IMR-90 (cell line): Measurements from ENCODE around the gene IL11. TPM values are rescaled to one million over a fixed set of nuclear protein-coding genes. Genes with fewer than 3 reads are reported as not detected.
A peak's percentile ranks its signal among the peaks of the same experiment; 100 is the strongest.

Experiments used
- ATAC-seq: fragments of 200-7000 bp; cut with Tn5 transposase; 2 replicates; pipeline ENCODE4 v1.9.1; 2020; ENCODE audit warnings: low read depth, mild to moderate bottlenecking, moderate library complexity
- BruUV-seq: library from RNA; stranded (reverse); fragments of 400-500 nt; replicated peaks from 2 replicates; lab custom pipeline; 2021; lab: Mats Ljungman, UMichigan
- CTCF ChIA-PET: fragments of 300-600 bp; formaldehyde crosslinking; extraction: SDS; loops from one replicate; lab custom pipeline; 2021; ENCODE audit warnings: antibody characterized with exemption; lab: Yijun Ruan, JAX
- POLR2A ChIA-PET: fragments of 300-600 bp; sonication (Branson Sonifier 250); formaldehyde crosslinking; loops from one replicate; lab custom pipeline; 2022; ENCODE audit warnings: antibody characterized with exemption; ENCODE audit not compliant: unreplicated experiment; lab: Charles Lee
- DNase-seq: peaks from one replicate; pipeline ENCODE4 v3.0.0; 2013
- H2AFZ ChIP-seq: replicated peaks from 2 replicates; pipeline ENCODE3; 2013; ENCODE audit warnings: low read length, mild to moderate bottlenecking; ENCODE audit not compliant: poor library complexity
- H2AK5ac ChIP-seq: 2 replicates; pipeline ENCODE4 v1.6.1; 2013; ENCODE audit warnings: low read depth, low read length, inconsistent platforms
- H2AK9ac ChIP-seq: replicated peaks from 2 replicates; pipeline ENCODE3; 2013; ENCODE audit warnings: mild to moderate bottlenecking, low read depth, low read length, moderate library complexity; ENCODE audit not compliant: poor library complexity
- H2BK120ac ChIP-seq: 2 replicates; pipeline ENCODE4 v1.6.1; 2013; ENCODE audit warnings: low read depth, low read length, inconsistent platforms
- H2BK15ac ChIP-seq: 3 replicates; pipeline ENCODE4 v1.6.1; 2013; ENCODE audit warnings: low read depth, low read length, inconsistent platforms
- H2BK20ac ChIP-seq: 2 replicates; pipeline ENCODE4 v1.6.1; 2013; ENCODE audit warnings: low read depth, mild to moderate bottlenecking, inconsistent platforms, low read length, moderate library complexity
- H2BK5ac ChIP-seq: 2 replicates; pipeline ENCODE4 v1.6.1; 2013; ENCODE audit warnings: mild to moderate bottlenecking, low read depth, low read length, inconsistent platforms; ENCODE audit not compliant: poor library complexity, severe bottlenecking
- H3K14ac ChIP-seq: replicated peaks from 2 replicates; pipeline ENCODE4 v1.6.1; 2013; ENCODE audit warnings: low read depth, low read length, inconsistent platforms
- H3K18ac ChIP-seq: 2 replicates; pipeline ENCODE4 v1.6.1; 2013; ENCODE audit warnings: low read depth, low read length, control low read depth
- H3K23ac ChIP-seq: 2 replicates; pipeline ENCODE4 v1.6.1; 2013; ENCODE audit warnings: low read depth, low read length, inconsistent platforms
- H3K27ac ChIP-seq: 2 replicates; pipeline ENCODE4 v1.5.1; 2013; ENCODE audit warnings: mild to moderate bottlenecking, control low read depth, low read length; ENCODE audit not compliant: insufficient read depth
- H3K27me3 ChIP-seq: 2 replicates; pipeline ENCODE4 v1.6.1; 2013; ENCODE audit warnings: low read length; ENCODE audit not compliant: control insufficient read depth, insufficient read depth
- H3K36me3 ChIP-seq: 2 replicates; pipeline ENCODE4 v1.6.1; 2013; ENCODE audit warnings: low read length, mixed read lengths; ENCODE audit not compliant: control insufficient read depth, insufficient read depth
- H3K4ac ChIP-seq: 2 replicates; pipeline ENCODE4 v1.6.1; 2013; ENCODE audit warnings: low read depth, low read length, inconsistent platforms
- H3K4me1 ChIP-seq: 2 replicates; pipeline ENCODE4 v1.6.1; 2013; ENCODE audit warnings: low read length, mixed read lengths; ENCODE audit not compliant: control insufficient read depth, insufficient read depth
- H3K4me2 ChIP-seq: 2 replicates; pipeline ENCODE4 v1.6.1; 2013; ENCODE audit warnings: low read depth, mild to moderate bottlenecking, control low read depth, low read length, moderate library complexity
- H3K4me3 ChIP-seq: 2 replicates; pipeline ENCODE4 v1.5.1; 2013; ENCODE audit warnings: low read depth, mild to moderate bottlenecking, control low read depth, low read length, moderate library complexity; ENCODE audit not compliant: insufficient read depth
- H3K56ac ChIP-seq: 2 replicates; pipeline ENCODE4 v1.6.1; 2013; ENCODE audit warnings: low read length, inconsistent platforms; ENCODE audit not compliant: insufficient read depth; ENCODE audit errors: extremely low read depth
- H3K79me1 ChIP-seq, 2 experiments: 2 replicates each; pipeline ENCODE4 v1.6.1; 2013; ENCODE audit warnings: low read length in 2 of 2, inconsistent platforms in 1 of 2, low read depth in 1 of 2
- H3K9ac ChIP-seq: 2 replicates; pipeline ENCODE4 v1.6.1; 2013; ENCODE audit warnings: low read depth, low read length, control low read depth
- H3K9me1 ChIP-seq: 2 replicates; pipeline ENCODE4 v1.6.1; 2013; ENCODE audit warnings: low read length, inconsistent platforms; ENCODE audit not compliant: insufficient read depth
- H3K9me3 ChIP-seq: 2 replicates; pipeline ENCODE4 v1.6.1; 2013; ENCODE audit warnings: low read length; ENCODE audit not compliant: control insufficient read depth, insufficient read depth
- H4K20me1 ChIP-seq: 2 replicates; pipeline ENCODE4 v1.6.1; 2013; ENCODE audit warnings: low read length, inconsistent platforms; ENCODE audit not compliant: insufficient read depth
- H4K5ac ChIP-seq: 2 replicates; pipeline ENCODE4 v1.6.1; 2013; ENCODE audit warnings: mild to moderate bottlenecking, low read depth, low read length, control low read depth
- H4K8ac ChIP-seq, 2 experiments: 2 replicates each; pipeline ENCODE4 v1.6.1; 2013; ENCODE audit warnings: low read depth in 2 of 2, low read length in 2 of 2, control low read depth in 1 of 2, inconsistent platforms in 1 of 2
- H4K91ac ChIP-seq: 2 replicates; pipeline ENCODE4 v1.6.1; 2013; ENCODE audit warnings: low read depth, low read length, inconsistent platforms; ENCODE audit not compliant: insufficient read depth
- BHLHE40 ChIP-seq: fragments of 150-350 bp; IDR thresholded peaks from 2 replicates; pipeline ENCODE4 v1.6.1; 2016; ENCODE audit warnings: mild to moderate bottlenecking, low read depth, low read length
- CEBPB ChIP-seq: IDR thresholded peaks from 2 replicates; pipeline ENCODE4 v1.6.1; 2012; ENCODE audit warnings: low read depth, low read length, improper control_type of control experiment
- CHD1 ChIP-seq: IDR thresholded peaks from 2 replicates; pipeline ENCODE4 v1.6.1; 2012; ENCODE audit warnings: low read depth, low read length, improper control_type of control experiment
- FOS ChIP-seq: fragments of 150-350 bp; IDR thresholded peaks from 2 replicates; pipeline ENCODE4 v1.6.1; 2016; ENCODE audit warnings: low read depth, low read length
- MAFK ChIP-seq: IDR thresholded peaks from 2 replicates; pipeline ENCODE4 v1.6.1; 2012; ENCODE audit warnings: low read depth, low read length, improper control_type of control experiment
- MAZ ChIP-seq: IDR thresholded peaks from 2 replicates; pipeline ENCODE4 v1.6.1; 2012; ENCODE audit warnings: low read depth, mild to moderate bottlenecking, low read length, improper control_type of control experiment, moderate library complexity, borderline replicate concordance
- MXI1 ChIP-seq: IDR thresholded peaks from 2 replicates; pipeline ENCODE4 v1.6.1; 2012; ENCODE audit warnings: low read depth, mild to moderate bottlenecking, low read length, moderate library complexity, borderline replicate concordance
- NFE2L2 ChIP-seq: fragments of 150-350 bp; IDR thresholded peaks from 2 replicates; pipeline ENCODE4 v1.6.1; 2016; ENCODE audit warnings: low read depth, mild to moderate bottlenecking, low read length
- POLR2A ChIP-seq: IDR thresholded peaks from 2 replicates; pipeline ENCODE4 v1.6.1; 2012; ENCODE audit warnings: mild to moderate bottlenecking, low read depth, low read length
- RAD21 ChIP-seq: IDR thresholded peaks from 2 replicates; pipeline ENCODE4 v1.6.1; 2012; ENCODE audit warnings: low read length, improper control_type of control experiment
- RCOR1 ChIP-seq: IDR thresholded peaks from 2 replicates; pipeline ENCODE4 v1.6.1; 2012; ENCODE audit warnings: mild to moderate bottlenecking, low read length, improper control_type of control experiment; ENCODE audit not compliant: insufficient replicate concordance
- RFX5 ChIP-seq: IDR thresholded peaks from 2 replicates; pipeline ENCODE4 v1.8.0; 2012; ENCODE audit warnings: low read depth, mild to moderate bottlenecking, low read length, moderate library complexity
- SMC3 ChIP-seq: fragments of 150-350 bp; IDR thresholded peaks from 2 replicates; pipeline ENCODE4 v1.6.1; 2016; ENCODE audit warnings: low read depth, mild to moderate bottlenecking, antibody characterized with exemption, low read length, moderate library complexity
- WGBS, 2 experiments: methylation state at CpG; one replicate each; pipeline versions ENCODE4 v1.1.5 to v1.1.7; 2013; ENCODE audit warnings: missing lambda C conversion rate in 2 of 2; ENCODE audit not compliant: insufficient read length in 1 of 2; ENCODE audit errors: extremely low coverage in 2 of 2; 5-methylcytosine and 5-hydroxymethylcytosine counted together
- dilution Hi-C: fragments of 300-500 bp; cut with HindIII; formaldehyde crosslinking; loops from one replicate; pipeline ENCODE4 v1.14.3; 2018; ENCODE audit warnings: low sequenced_read_pairs; ENCODE audit not compliant: unreplicated experiment
- in situ Hi-C: fragments of 300-500 bp; cut with MboI; formaldehyde crosslinking; loops from 3 replicates; pipeline ENCODE4 v1.14.3; 2019; ENCODE audit warnings: low sequenced_read_pairs, inconsistent platforms, mixed read lengths
- intact Hi-C: fragments of 100-400 bp; cut with micrococcal nuclease; formaldehyde crosslinking; loops from 2 replicates; pipeline ENCODE4 v1.10.0; 2022
- polyA plus RNA-seq, 3 experiments: library from polyadenylated mRNA; depleted of rRNA; stranded (reverse); fragments of >200 nt; gene quantifications; 2 replicates each; pipeline ENCODE4 v1.2.3, GENCODE V29; 2012; ENCODE audit warnings: low replicate concordance in 1 of 3
- total RNA-seq: library from RNA; depleted of rRNA; stranded (reverse); fragments of >200 nt; gene quantifications from 2 replicates; pipeline ENCODE4 v1.2.3, GENCODE V29; 2012
- TF ChIP-seq, protein P1 (sequence below): fragments of 150-350 bp; IDR thresholded peaks from 2 replicates; pipeline ENCODE4 v1.6.1; 2016; ENCODE audit warnings: low read depth, mild to moderate bottlenecking, low read length, moderate library complexity, borderline replicate concordance
- TF ChIP-seq, protein P2 (sequence below): conservative IDR thresholded peaks from 2 replicates; pipeline ENCODE4 v1.5.1; 2012; ENCODE audit warnings: mild to moderate bottlenecking, low read depth, low read length, improper control_type of control experiment
- TF ChIP-seq, protein P3 (sequence below): fragments of 150-350 bp; IDR thresholded peaks from 2 replicates; pipeline ENCODE4 v1.6.1; 2017; ENCODE audit warnings: mild to moderate bottlenecking, antibody characterized with exemption, low read length, low read depth

The IL11 gene
- total and polyA plus RNA-seq, 2 of the 4 experiments (the other 2 are of a cell fraction) = 14.3 to 33.6 TPM

DNA sequence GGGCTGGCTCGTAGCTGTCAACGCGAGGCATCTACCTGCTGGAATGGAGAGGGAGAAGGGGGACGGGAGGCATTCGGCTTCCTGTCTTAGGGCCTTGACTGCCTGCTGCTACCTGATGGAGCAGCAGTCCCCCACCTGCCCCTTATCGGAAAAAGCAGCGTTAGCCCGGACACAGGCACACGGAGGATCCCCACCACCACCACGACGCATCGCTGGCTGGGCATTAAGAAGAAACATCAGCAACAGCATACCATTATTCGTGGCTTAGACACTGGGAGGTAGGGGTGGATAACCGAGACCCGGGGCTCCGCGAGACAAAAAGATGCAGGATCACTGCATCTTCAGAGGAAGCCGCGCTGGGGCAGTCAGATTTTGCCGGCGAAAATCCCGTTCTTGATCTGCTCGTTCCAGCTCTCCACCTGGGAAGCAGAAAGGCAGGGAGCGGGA, 16.9 kb downstream of the IL11 start:
- Histone ChIP-seq H3K27me3 (peaks cover 43% of the 10 kb centered on the region), H2BK5ac (no peak overlapping the region), H3K14ac (no peak overlapping the region), H3K36me3 (no peaks in the 10 kb centered on the region), H2BK15ac (no peak overlapping the region), H2BK20ac (no peak overlapping the region), H4K8ac (no peak overlapping the region), H2AFZ (peak overlapping the region; percentile 93), H2BK120ac (no peak overlapping the region), H3K27ac (no peak overlapping the region), H4K5ac (no peak overlapping the region), H3K4me3 (peak overlapping the region; percentile 65), H4K20me1 (peaks cover 7% of the 10 kb centered on the region; the same call in 1 of the 2 replicates), H3K79me1 (no peaks in the 10 kb centered on the region), H3K9ac (0 out of 2 replicates have a peak overlapping the region, but pooled peaks have one; percentile 7), H3K56ac (no peak overlapping the region), H3K18ac (no peak overlapping the region), H3K4me1 (peaks cover 5% of the 10 kb centered on the region; the same call in 1 of the 2 replicates), H2AK9ac (no peak overlapping the region), H3K9me1 (no peaks in the 10 kb centered on the region), H3K4ac (no peak overlapping the region), H3K9me3 (no peaks in the 10 kb centered on the region), H2AK5ac (no peak overlapping the region), H3K23ac (peak overlapping the region; percentile 56; the same call in 1 of the 2 replicates), H3K4me2 (peak overlapping the region; percentile 86), H4K91ac (no peak overlapping the region)
- in situ Hi-C loops (no loop called here), intact Hi-C loops (no loop called here), dilution Hi-C loops (no loop called here)
- ChIA-PET POLR2A (no interaction called here), CTCF (no interaction called here)
- 18% methylated on average over 6 of the region's 24 CpGs; no CpG with 5 or more reads in 1 of the 2 experiments for WGBS, 2 experiments
- TF ChIP-seq CHD1 (no peak), MAZ (no peak), MXI1 (no peak), SMC3 (no peak), BHLHE40 (no peak), RFX5 (no peak), NFE2L2 (no peak), CEBPB (no peak), POLR2A (no peak), FOS (no peak), RCOR1 (no peak), RAD21 (no peak), MAFK (no peak)
- TF ChIP-seq, protein P1, sequence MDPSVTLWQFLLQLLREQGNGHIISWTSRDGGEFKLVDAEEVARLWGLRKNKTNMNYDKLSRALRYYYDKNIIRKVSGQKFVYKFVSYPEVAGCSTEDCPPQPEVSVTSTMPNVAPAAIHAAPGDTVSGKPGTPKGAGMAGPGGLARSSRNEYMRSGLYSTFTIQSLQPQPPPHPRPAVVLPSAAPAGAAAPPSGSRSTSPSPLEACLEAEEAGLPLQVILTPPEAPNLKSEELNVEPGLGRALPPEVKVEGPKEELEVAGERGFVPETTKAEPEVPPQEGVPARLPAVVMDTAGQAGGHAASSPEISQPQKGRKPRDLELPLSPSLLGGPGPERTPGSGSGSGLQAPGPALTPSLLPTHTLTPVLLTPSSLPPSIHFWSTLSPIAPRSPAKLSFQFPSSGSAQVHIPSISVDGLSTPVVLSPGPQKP = no peak
- TF ChIP-seq, protein P2, sequence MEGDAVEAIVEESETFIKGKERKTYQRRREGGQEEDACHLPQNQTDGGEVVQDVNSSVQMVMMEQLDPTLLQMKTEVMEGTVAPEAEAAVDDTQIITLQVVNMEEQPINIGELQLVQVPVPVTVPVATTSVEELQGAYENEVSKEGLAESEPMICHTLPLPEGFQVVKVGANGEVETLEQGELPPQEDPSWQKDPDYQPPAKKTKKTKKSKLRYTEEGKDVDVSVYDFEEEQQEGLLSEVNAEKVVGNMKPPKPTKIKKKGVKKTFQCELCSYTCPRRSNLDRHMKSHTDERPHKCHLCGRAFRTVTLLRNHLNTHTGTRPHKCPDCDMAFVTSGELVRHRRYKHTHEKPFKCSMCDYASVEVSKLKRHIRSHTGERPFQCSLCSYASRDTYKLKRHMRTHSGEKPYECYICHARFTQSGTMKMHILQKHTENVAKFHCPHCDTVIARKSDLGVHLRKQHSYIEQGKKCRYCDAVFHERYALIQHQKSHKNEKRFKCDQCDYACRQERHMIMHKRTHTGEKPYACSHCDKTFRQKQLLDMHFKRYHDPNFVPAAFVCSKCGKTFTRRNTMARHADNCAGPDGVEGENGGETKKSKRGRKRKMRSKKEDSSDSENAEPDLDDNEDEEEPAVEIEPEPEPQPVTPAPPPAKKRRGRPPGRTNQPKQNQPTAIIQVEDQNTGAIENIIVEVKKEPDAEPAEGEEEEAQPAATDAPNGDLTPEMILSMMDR = no peak
- TF ChIP-seq, protein P3, sequence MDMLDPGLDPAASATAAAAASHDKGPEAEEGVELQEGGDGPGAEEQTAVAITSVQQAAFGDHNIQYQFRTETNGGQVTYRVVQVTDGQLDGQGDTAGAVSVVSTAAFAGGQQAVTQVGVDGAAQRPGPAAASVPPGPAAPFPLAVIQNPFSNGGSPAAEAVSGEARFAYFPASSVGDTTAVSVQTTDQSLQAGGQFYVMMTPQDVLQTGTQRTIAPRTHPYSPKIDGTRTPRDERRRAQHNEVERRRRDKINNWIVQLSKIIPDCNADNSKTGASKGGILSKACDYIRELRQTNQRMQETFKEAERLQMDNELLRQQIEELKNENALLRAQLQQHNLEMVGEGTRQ = no peak
- ATAC-seq = peak; percentile 5
- no TSS peak for BruUV-seq
- DNase-seq = no peak
